Activated CD8-positive, alpha-beta T cell treated with anti-CD3 and anti-CD28 coated beads, Interleukin-2, amount 10 ng/mL, durations not matched to agents 7 days and 5 days (primary cell): Measurements from ENCODE around the gene GABRG3. TPM values are rescaled to one million over a fixed set of nuclear protein-coding genes. Genes with fewer than 3 reads are reported as not detected.

Source experiments
- ATAC-seq: fragments of 150-1000 bp; cut with Tn5 transposase; one replicate; pipeline ENCODE4 v1.10.0; 2021; ENCODE audit warnings: moderate library complexity
- CTCF ChIA-PET: fragments of 350-600 bp; sonication (Branson Sonifier 250); formaldehyde crosslinking; loops from one replicate; lab custom pipeline; 2021; ENCODE audit warnings: antibody characterized with exemption; lab: Charles Lee
- POLR2A ChIA-PET: fragments of 350-600 bp; sonication (Branson Sonifier 250); formaldehyde crosslinking; loops from one replicate; lab custom pipeline; 2021; ENCODE audit warnings: antibody characterized with exemption; lab: Charles Lee
- DNase-seq: peaks from one replicate; pipeline ENCODE4 v3.0.0-alpha.2; 2020
- H3K27ac Mint-ChIP-seq: one replicate; pipeline ENCODE4 v1.8.0; 2021; ENCODE audit warnings: mild to moderate bottlenecking, mixed read lengths
- H3K27me3 Mint-ChIP-seq: one replicate; pipeline ENCODE4 v1.8.0; 2021; ENCODE audit warnings: low read depth, mixed read lengths
- H3K36me3 Mint-ChIP-seq: one replicate; pipeline ENCODE4 v1.8.0; 2021; ENCODE audit warnings: low read depth, mixed read lengths
- H3K4me1 Mint-ChIP-seq: one replicate; pipeline ENCODE4 v1.8.0; 2021; ENCODE audit warnings: low read depth, mixed read lengths
- H3K4me3 Mint-ChIP-seq: one replicate; pipeline ENCODE4 v1.8.0; 2021; ENCODE audit warnings: mild to moderate bottlenecking, mixed read lengths
- H3K9me3 Mint-ChIP-seq: one replicate; pipeline ENCODE4 v1.8.0; 2022; ENCODE audit warnings: mixed read lengths; ENCODE audit not compliant: insufficient read depth
- total RNA-seq, 2 experiments: library from RNA; stranded (reverse); gene quantifications; one replicate each; pipeline ENCODE4 v1.2.3, GENCODE V29; 2021

The GABRG3 gene
- total RNA-seq, 2 experiments from 2014 or later: not detected

- ChIA-PET POLR2A (no interaction called here), CTCF (no interaction called here)
- no peak overlapping the region for H3K27ac Mint-ChIP-seq
- no peak overlapping the region for H3K4me3 Mint-ChIP-seq
- H3K36me3 Mint-ChIP-seq: no peaks in the 10 kb centered on the region
- H3K27me3 Mint-ChIP-seq: no peaks in the 10 kb centered on the region
- H3K4me1 Mint-ChIP-seq: no peaks in the 10 kb centered on the region
- H3K9me3 Mint-ChIP-seq: no peaks in the 10 kb centered on the region
- DNase-seq (no peak), ATAC-seq (no peak)
Measured at GRCh38 chr15:27573805-27574485, 603.0 kb downstream of the GABRG3 start.

- no peak for ATAC-seq
- Mint-ChIP-seq H3K4me3 (no peak overlapping the region), H3K27ac (no peak overlapping the region), H3K9me3 (no peaks in the 10 kb centered on the region), H3K27me3 (no peaks in the 10 kb centered on the region), H3K4me1 (no peaks in the 10 kb centered on the region), H3K36me3 (no peaks in the 10 kb centered on the region)
- ChIA-PET CTCF (no interaction called here), POLR2A (no interaction called here)
- DNase-seq: no peak
Measured at GRCh38 chr15:27574541-27575054, 603.6 kb downstream of the GABRG3 start.

DNA sequence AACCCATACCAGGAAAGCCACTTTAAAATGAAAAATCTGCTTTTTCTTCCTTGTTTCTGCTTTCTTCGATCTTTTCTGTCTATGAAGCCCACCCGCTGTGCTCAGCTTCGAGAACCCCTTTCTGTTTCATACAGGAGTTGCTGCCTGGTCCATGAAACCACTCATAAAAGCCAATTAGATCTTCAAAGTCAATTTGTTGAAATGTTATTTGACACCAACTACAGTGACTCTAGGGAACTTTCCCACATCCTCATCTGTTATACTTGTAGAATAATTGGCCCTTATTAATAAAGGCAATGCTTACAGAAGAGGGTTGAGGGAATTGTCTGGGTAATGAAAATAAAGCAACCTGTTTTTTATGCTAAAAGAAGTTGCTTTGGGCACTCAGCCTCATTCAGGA, 604.5 kb downstream of the GABRG3 start:
- Mint-ChIP-seq H3K4me1 (no peaks in the 10 kb centered on the region), H3K27me3 (no peaks in the 10 kb centered on the region), H3K9me3 (no peaks in the 10 kb centered on the region), H3K4me3 (no peak overlapping the region), H3K27ac (no peak overlapping the region), H3K36me3 (no peaks in the 10 kb centered on the region)
- ChIA-PET POLR2A (no interaction called here), CTCF (no interaction called here)
- ATAC-seq: no peak
- no peak for DNase-seq

GRCh38 chr15:27576576-27576975, 605.6 kb downstream of the GABRG3 start:
- Mint-ChIP-seq H3K9me3 (no peaks in the 10 kb centered on the region), H3K36me3 (no peaks in the 10 kb centered on the region), H3K27me3 (no peaks in the 10 kb centered on the region), H3K4me1 (no peaks in the 10 kb centered on the region), H3K27ac (no peak overlapping the region), H3K4me3 (no peak overlapping the region)
- DNase-seq: no peak
- ATAC-seq: no peak
- ChIA-PET POLR2A (no interaction called here), CTCF (no interaction called here)

DNA sequence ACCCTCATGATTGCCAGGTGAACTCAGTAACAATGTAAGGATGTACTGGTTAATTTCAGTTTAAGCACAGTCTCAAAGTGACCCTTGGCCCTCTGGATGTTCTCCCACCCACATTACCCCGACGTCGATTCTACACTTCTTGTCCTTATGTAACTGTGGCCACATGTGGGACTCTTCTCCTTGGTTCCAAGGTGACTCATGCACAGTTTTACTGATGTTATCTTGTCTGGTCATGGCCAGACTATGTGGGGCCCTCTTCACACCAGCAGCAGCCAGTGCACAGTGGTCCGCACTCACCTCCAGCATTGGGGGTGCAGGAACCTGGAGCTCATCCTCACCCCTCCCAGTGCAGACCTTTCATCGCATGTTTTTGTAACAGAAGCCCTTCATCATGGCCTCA, 608.8 kb downstream of the GABRG3 start:
- no peaks in the 10 kb centered on the region for H3K27me3 Mint-ChIP-seq
- CTCF ChIA-PET: no interaction called here
- H3K36me3 Mint-ChIP-seq: no peaks in the 10 kb centered on the region
- H3K4me3 Mint-ChIP-seq: no peak overlapping the region
- POLR2A ChIA-PET: no interaction called here
- ATAC-seq (no peak), DNase-seq (no peak)
- H3K9me3 Mint-ChIP-seq: no peaks in the 10 kb centered on the region
- no peaks in the 10 kb centered on the region for H3K4me1 Mint-ChIP-seq
- H3K27ac Mint-ChIP-seq: no peak overlapping the region

GRCh38 chr15:27582726-27583410, 611.9 kb downstream of the GABRG3 start:
- ATAC-seq (no peak), DNase-seq (no peak)
- Mint-ChIP-seq H3K27ac (no peak overlapping the region), H3K4me1 (no peaks in the 10 kb centered on the region), H3K36me3 (no peaks in the 10 kb centered on the region), H3K4me3 (no peak overlapping the region), H3K9me3 (no peaks in the 10 kb centered on the region), H3K27me3 (no peaks in the 10 kb centered on the region)
- POLR2A ChIA-PET: no interaction called here
- CTCF ChIA-PET: no interaction called here

DNA sequence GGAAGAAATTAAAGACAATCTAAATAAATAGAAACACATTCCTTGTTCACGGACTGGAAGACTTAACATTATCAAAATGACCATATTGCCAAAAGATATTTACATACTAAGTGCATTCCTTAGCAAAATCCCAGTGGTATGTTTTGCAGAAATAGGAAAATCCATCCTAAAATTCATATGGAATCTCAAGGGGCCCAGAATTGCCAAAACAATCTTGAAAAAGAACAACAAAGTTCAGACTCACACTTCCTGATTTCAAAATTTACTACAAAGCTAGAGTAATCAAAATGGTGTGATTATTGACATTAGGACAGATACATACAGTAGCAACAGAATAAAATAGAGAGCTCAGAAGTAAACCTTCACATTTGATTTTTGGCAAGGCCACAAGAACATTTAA, 612.7 kb downstream of the GABRG3 start:
- no peak overlapping the region for H3K4me3 Mint-ChIP-seq
- H3K4me1 Mint-ChIP-seq: no peaks in the 10 kb centered on the region
- ChIA-PET CTCF (no interaction called here), POLR2A (no interaction called here)
- no peaks in the 10 kb centered on the region for H3K36me3 Mint-ChIP-seq
- DNase-seq (no peak), ATAC-seq (no peak)
- no peak overlapping the region for H3K27ac Mint-ChIP-seq
- no peaks in the 10 kb centered on the region for H3K27me3 Mint-ChIP-seq
- no peaks in the 10 kb centered on the region for H3K9me3 Mint-ChIP-seq

DNA sequence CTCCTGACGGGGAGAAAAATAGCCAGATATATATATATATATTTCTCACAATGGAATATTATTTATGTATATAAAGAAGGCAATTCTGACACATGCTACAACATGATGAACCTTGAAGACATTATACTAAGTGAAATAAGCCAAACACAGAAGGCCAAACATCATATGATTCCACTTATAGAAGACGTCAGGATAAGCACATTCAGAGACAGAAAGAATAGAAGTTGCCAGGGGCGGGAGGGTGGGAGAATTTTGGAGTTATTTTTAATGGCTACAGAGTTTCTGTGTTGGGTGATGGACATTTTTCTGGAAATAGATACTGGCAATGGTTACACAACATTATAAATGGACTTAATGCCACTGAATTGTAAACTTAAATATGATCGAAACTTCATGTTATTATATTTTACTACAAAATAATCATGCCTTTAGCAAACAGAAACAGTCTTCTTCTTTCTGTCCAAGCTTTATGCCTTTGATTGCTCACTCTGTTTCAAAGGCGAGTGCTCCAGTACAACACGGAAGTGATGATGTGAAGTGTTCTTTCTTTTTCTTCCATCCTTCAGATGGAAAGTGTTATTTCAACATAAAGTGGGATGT, 614.2 kb downstream of the GABRG3 start:
- ATAC-seq (no peak), DNase-seq (no peak)
- Mint-ChIP-seq H3K36me3 (no peaks in the 10 kb centered on the region), H3K4me3 (no peak overlapping the region), H3K27ac (no peak overlapping the region), H3K4me1 (no peaks in the 10 kb centered on the region), H3K27me3 (no peaks in the 10 kb centered on the region), H3K9me3 (no peaks in the 10 kb centered on the region)
- ChIA-PET POLR2A (no interaction called here), CTCF (no interaction called here)

- Mint-ChIP-seq H3K27ac (no peak overlapping the region), H3K27me3 (no peaks in the 10 kb centered on the region)
Measured at GRCh38 chr15:27587810-27588209, 616.8 kb downstream of the GABRG3 start.

GRCh38 chr15:27589260-27589659, 618.3 kb downstream of the GABRG3 start:
- CTCF ChIA-PET: no interaction called here
- no peaks in the 10 kb centered on the region for H3K27me3 Mint-ChIP-seq
- no peaks in the 10 kb centered on the region for H3K4me1 Mint-ChIP-seq
- DNase-seq (no peak), ATAC-seq (no peak)
- POLR2A ChIA-PET: no interaction called here
- no peaks in the 10 kb centered on the region for H3K36me3 Mint-ChIP-seq
- no peak overlapping the region for H3K27ac Mint-ChIP-seq
- no peaks in the 10 kb centered on the region for H3K9me3 Mint-ChIP-seq
- H3K4me3 Mint-ChIP-seq: no peak overlapping the region

More at GRCh38 chr15:27587810-27588209, 616.8 kb downstream of the GABRG3 start:
- ATAC-seq (no peak), DNase-seq (no peak)
- no peaks in the 10 kb centered on the region for H3K36me3 Mint-ChIP-seq
- ChIA-PET CTCF (no interaction called here), POLR2A (no interaction called here)
- no peaks in the 10 kb centered on the region for H3K9me3 Mint-ChIP-seq
- no peaks in the 10 kb centered on the region for H3K4me1 Mint-ChIP-seq
- H3K4me3 Mint-ChIP-seq: no peak overlapping the region

DNA sequence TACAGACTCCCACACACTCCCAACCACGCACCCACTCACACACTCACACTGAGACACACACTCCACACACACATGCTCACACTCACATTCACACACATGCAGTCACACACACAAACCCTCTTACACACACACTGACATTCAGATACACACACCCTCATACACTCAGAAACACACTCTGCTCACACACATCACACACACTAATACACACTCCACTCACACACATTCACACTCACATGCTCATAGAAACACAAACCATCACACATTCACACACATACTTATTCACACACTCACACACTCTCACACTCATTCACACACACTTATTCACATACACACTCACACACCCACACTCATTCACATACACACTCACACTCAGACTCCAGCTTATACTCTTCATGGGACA, 618.8 kb downstream of the GABRG3 start:
- Mint-ChIP-seq H3K27me3 (no peaks in the 10 kb centered on the region), H3K9me3 (no peaks in the 10 kb centered on the region), H3K36me3 (no peaks in the 10 kb centered on the region), H3K4me1 (no peaks in the 10 kb centered on the region), H3K27ac (no peak overlapping the region), H3K4me3 (no peak overlapping the region)
- ATAC-seq: no peak
- ChIA-PET POLR2A (no interaction called here), CTCF (no interaction called here)
- DNase-seq: no peak
